Retina (tissue), 1 donor: ENCODE results near the gene ZNF445.
"Not testable (repeated sequence)": the region's sequence is repeated elsewhere in the genome, so short reads cannot be mapped to it uniquely, and the experiment has no call there.

ENCODE experiments used
- DNase-seq: peaks from one replicate; pipeline ENCODE4 v3.0.0-alpha.2; 2016

Gene ZNF445

GRCh38 chr3:44477312-44478030 is at the start of gene ZNF445:
ZNF445 (minus strand) TSS chr3:44477670; CDS start chr3:44455549, 22,121 bp downstream.
- DNase-seq: peak; percentile 89

- DNase-seq: no peak
These were observed 47.6 kb upstream of the ZNF445 start for GRCh38 chr3:44525060-44525459.

- DNase-seq: no peak
These were observed 45.0 kb upstream of the ZNF445 start for GRCh38 chr3:44522494-44522933.

GRCh38 chr3:44521721-44522120 is 44.3 kb upstream of the ZNF445 start:
- no peak for DNase-seq

- no peak for DNase-seq
These were observed 41.3 kb upstream of the ZNF445 start for GRCh38 chr3:44518782-44519156.

GRCh38 chr3:44516230-44516629 is 38.8 kb upstream of the ZNF445 start:
- DNase-seq: no peak

- no peak for DNase-seq
These were observed 36.0 kb upstream of the ZNF445 start for GRCh38 chr3:44513513-44513912.

- DNase-seq: no peak
These were observed 33.7 kb upstream of the ZNF445 start for GRCh38 chr3:44511238-44511566.

- DNase-seq: peak; percentile 44
These were observed 32.5 kb upstream of the ZNF445 start for GRCh38 chr3:44510000-44510368.

GRCh38 chr3:44509393-44509921 is 32.0 kb upstream of the ZNF445 start:
- DNase-seq: no peak

GRCh38 chr3:44506961-44507360 is 29.5 kb upstream of the ZNF445 start:
- no peak for DNase-seq

- no peak for DNase-seq
These were observed 29.1 kb upstream of the ZNF445 start for GRCh38 chr3:44506556-44506955.

- no peak for DNase-seq
These were observed 27.1 kb upstream of the ZNF445 start for GRCh38 chr3:44504566-44504965.

- not testable (repeated sequence) for DNase-seq
These were observed 25.7 kb upstream of the ZNF445 start for GRCh38 chr3:44503178-44503577.

GRCh38 chr3:44501971-44502370 is 24.5 kb upstream of the ZNF445 start:
- no peak for DNase-seq

GRCh38 chr3:44499899-44500168 is 22.4 kb upstream of the ZNF445 start:
- not testable (repeated sequence) for DNase-seq

GRCh38 chr3:44499149-44499898 is 21.9 kb upstream of the ZNF445 start:
- no peak for DNase-seq

GRCh38 chr3:44495636-44496415 is 18.4 kb upstream of the ZNF445 start:
- no peak for DNase-seq

- no peak for DNase-seq
These were observed 15.0 kb upstream of the ZNF445 start for GRCh38 chr3:44492496-44492895.

GRCh38 chr3:44482721-44483120 is 5.3 kb upstream of the ZNF445 start:
- no peak for DNase-seq

GRCh38 chr3:44478606-44479094 is 1.2 kb upstream of the ZNF445 start:
- DNase-seq: no peak

GRCh38 chr3:44478055-44478468 is 592 bp upstream of the ZNF445 start:
- DNase-seq: no peak

GRCh38 chr3:44476963-44477311 is 533 bp downstream of the ZNF445 start:
- DNase-seq: no peak

GRCh38 chr3:44476181-44476611 is 1.3 kb downstream of the ZNF445 start:
- DNase-seq: no peak
